ENCODE results near the gene SPATA31A3.
"Not testable (repeated sequence)": the region's sequence is repeated elsewhere in the genome, so short reads cannot be mapped to it uniquely, and the experiment has no call there.

DNA sequence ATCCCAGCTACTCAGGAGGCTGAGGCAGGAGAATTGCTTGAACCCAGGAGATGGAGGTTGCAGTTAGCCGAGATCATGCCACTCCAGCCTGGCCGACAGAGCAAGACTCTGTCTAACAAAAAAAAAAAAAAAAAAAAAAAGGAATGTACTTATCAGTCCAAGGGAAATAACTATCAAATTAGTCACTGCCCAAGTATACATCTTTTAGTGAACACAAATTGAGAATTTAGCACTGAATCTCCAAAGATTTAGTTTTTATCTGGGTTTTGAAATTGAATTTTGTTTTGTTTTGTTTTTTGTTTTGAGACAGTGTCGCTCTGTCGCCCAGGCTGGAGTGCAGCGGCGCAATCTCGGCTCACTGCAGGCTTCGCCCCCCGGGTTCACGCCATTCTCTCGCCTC lies 39.8 kb downstream of the SPATA31A3 start:
- TF ChIP-seq POLR2A (IDR thresholded peaks at IDR 0.05; ENCODE audit: low read length); GATA1 (IDR thresholded peaks at IDR 0.05; ENCODE audit: low read depth, low read length): not testable (repeated sequence)
